NB4 (cell line): Measurements from ENCODE around the gene DTX3L.

Experiments used
- MYC ChIP-seq: IDR thresholded peaks from 2 replicates; pipeline ENCODE4 v1.6.1; 2011; ENCODE audit warnings: low read depth, low read length
- POLR2A ChIP-seq: IDR thresholded peaks from 2 replicates; pipeline ENCODE4 v1.6.1; 2011; ENCODE audit warnings: mild to moderate bottlenecking; ENCODE audit not compliant: insufficient read length; ENCODE audit errors: extremely low read depth
- TF ChIP-seq, protein P1 (sequence below): IDR thresholded peaks from one replicate; pipeline ENCODE4 v1.5.1; 2012; ENCODE audit warnings: low read depth, low read length

DNA sequence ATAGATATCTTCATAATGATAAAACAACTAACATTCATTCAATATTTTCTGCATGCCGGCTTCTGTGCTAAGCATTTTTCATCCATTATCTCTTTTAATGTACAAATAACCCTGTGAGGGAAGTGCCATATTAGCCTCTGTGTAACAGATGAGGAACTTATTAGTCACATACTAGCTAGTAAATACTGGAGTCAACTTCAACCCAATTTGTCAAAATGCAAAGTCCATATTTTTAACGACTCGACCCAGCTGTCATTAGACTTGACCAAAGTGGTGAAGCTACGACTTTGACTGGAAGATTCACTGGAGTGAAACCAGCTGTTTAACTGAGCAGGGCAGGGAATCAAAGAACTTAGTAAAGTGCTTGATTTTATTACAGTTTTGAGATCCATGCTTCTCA lies 54.9 kb downstream of the DTX3L start:
- TF ChIP-seq, protein P1, sequence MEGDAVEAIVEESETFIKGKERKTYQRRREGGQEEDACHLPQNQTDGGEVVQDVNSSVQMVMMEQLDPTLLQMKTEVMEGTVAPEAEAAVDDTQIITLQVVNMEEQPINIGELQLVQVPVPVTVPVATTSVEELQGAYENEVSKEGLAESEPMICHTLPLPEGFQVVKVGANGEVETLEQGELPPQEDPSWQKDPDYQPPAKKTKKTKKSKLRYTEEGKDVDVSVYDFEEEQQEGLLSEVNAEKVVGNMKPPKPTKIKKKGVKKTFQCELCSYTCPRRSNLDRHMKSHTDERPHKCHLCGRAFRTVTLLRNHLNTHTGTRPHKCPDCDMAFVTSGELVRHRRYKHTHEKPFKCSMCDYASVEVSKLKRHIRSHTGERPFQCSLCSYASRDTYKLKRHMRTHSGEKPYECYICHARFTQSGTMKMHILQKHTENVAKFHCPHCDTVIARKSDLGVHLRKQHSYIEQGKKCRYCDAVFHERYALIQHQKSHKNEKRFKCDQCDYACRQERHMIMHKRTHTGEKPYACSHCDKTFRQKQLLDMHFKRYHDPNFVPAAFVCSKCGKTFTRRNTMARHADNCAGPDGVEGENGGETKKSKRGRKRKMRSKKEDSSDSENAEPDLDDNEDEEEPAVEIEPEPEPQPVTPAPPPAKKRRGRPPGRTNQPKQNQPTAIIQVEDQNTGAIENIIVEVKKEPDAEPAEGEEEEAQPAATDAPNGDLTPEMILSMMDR, result no peak
- TF ChIP-seq POLR2A (no peak), MYC (no peak)
